ENCODE data around the gene SH3BGRL3.
"Not testable (repeated sequence)": the region's sequence is repeated elsewhere in the genome, so short reads cannot be mapped to it uniquely, and the experiment has no call there.

The SH3BGRL3 gene

DNA sequence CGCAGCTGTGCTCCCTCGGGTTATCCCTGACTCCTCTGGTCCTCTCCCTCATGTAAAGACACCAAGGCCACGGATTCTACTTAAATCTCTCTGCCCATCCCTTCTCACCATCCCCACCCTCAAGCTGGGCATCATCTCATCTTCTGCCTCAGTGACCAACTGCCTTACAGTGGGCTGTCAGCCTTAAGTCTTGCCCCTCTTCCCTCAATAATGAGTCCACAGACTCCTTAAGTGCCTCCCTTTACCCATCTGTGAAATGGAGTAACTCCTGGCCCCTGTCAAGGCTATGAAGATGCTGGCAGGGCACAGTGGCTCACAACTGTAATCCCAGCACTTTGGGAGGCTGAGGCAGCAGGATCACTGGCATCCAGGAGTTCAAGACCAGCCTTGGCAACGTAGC is 12.1 kb downstream of the SH3BGRL3 start:
- DNase-seq = no peak

DNA sequence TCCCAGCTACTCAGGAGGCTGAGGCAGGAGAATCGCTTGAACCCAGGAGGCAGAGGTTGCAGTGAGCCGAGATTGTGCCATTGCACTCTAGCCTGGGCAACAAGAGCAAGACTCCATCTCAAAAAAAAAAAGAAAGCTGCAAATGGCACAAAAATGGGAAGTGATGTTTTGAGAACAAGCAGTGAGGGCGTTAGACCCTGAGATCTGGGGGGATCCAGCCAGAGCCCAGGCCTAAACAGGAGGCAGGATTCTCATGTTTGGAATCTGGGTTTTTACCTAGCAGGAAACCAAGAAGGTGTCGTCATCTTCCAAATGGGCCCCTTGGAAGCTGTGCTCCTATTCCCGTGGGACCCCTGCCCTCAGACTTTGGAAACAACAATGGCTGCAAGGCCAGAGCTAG is 12.8 kb downstream of the SH3BGRL3 start:
- DNase-seq = not testable (repeated sequence)

DNA sequence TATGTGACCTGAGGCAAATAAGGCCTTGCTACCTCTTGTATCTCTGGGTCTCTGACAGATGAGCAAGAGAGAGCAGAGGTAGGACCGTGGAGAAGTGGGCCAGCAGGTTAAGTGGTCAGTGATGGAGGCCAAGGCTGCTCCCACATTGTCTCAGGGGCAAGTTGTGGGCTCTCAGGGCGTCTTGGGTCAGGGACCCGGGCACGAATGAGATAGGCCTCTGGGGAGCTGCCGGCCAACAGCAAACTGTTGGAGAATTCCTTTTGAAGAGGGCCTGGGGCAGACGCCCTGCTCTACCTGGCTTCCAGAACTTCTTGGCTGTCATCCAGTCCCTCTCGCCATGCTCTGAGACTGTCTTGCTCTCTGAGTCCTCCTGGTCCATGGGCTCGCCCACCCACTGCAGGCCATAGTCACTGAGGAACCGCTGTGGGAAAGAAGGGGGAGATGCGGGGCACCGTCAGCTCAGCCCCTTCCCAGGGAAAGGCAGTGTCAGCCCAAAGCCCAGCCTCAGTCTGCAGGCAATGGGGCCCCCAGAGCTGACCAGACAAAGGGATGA is 14.1 kb downstream of the SH3BGRL3 start:
- DNase-seq = no peak

DNA sequence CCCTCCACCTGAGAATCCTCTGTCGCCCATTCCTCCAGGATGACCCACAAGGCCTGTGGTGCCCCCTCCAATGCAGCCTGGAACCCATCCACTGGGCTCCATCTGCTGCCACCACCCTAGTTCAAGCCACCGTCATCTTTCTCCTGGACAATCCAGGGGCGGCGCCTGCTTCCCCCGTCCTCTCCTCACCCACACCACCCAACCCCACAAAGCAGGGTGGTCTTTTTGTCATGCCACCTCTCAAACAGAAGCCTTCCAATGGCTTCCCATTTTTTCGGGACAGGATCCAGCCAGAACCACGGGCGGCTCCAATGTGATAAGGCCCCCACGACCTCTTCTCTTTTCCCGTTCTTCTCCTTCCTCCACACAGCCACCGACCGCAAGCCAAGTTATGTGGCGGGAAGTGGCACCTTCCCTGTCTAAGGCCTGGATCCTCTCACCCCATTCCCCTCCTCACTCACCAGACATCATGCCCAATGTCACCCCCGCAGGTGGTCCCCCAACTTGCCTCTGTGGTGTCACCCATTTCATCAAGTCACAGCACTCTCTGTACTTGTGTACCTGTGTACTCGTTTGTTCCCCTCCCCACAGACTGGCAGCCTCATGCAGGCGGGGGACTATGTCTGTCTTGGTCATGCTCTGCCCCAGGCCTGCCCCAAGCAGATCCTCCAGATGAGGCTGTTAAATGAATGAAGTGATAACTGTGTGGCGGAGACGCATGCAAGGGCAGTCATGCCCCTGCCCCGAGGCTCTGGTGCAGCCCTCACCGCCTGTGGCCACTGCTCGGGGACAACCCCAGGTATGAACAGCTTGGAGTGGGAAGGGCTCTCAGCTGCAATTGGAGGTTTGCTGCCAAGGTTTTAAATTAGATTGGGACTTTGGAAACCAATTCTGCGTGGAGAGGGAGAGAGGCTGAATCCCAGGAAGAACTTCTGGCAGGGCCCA is 15.6 kb downstream of the SH3BGRL3 start:
- DNase-seq = no peak

GRCh38 chr1:26296340-26297056 is 16.6 kb downstream of the SH3BGRL3 start:
- DNase-seq = no peak

GRCh38 chr1:26297057-26297790 is 17.3 kb downstream of the SH3BGRL3 start:
- no peak for DNase-seq

DNA sequence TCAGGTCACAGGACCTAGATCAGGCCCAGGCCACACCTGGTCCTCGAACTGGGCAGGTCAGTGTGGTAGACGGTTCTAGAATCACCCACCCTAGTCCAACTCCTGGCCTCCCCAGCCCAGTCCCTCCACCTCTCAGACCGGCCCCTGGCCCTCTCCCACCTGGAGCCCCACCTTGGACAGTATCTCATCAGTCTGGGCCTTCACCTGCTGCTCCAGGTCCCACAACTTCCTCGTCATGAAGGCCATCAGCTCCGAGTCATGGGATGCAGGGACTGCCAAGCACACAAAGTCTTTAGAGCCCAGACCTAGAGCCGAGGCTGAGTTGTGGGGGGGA is 17.9 kb downstream of the SH3BGRL3 start:
- no peak for DNase-seq

GRCh38 chr1:26300578-26301275 is 20.8 kb downstream of the SH3BGRL3 start:
- no peak for DNase-seq

GRCh38 chr1:26302733-26303405 is 23.0 kb downstream of the SH3BGRL3 start:
- DNase-seq = no peak

DNA sequence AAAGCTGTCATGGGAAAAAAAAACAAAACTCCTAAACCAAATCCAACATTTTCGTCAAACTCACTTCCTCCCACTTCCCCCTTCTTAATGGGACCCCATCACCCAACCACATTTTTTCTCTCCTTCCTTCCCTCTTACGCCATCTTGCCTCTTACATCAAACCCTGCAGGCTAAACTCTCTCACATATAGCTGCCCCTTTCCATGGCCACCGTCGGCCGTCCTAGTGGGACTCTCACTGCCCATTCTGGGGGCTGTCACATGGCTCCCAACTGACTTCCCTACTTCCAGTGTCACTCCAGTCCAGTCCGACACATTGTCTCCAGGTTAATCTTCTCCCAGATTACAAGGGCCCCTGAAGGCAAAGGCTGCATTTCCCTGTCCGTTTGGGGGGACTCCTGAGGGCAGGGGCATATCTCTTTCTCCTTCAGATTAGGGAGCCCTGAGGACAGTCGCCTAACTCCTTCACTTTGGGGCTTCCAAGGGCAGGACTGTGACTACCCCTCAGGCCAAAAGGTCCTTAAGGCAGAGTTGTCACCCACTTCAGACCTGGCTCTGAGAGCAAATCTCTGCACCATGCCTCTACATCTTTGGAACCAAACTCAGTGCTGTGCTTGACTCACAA is 25.9 kb downstream of the SH3BGRL3 start:
- DNase-seq = no peak

DNA sequence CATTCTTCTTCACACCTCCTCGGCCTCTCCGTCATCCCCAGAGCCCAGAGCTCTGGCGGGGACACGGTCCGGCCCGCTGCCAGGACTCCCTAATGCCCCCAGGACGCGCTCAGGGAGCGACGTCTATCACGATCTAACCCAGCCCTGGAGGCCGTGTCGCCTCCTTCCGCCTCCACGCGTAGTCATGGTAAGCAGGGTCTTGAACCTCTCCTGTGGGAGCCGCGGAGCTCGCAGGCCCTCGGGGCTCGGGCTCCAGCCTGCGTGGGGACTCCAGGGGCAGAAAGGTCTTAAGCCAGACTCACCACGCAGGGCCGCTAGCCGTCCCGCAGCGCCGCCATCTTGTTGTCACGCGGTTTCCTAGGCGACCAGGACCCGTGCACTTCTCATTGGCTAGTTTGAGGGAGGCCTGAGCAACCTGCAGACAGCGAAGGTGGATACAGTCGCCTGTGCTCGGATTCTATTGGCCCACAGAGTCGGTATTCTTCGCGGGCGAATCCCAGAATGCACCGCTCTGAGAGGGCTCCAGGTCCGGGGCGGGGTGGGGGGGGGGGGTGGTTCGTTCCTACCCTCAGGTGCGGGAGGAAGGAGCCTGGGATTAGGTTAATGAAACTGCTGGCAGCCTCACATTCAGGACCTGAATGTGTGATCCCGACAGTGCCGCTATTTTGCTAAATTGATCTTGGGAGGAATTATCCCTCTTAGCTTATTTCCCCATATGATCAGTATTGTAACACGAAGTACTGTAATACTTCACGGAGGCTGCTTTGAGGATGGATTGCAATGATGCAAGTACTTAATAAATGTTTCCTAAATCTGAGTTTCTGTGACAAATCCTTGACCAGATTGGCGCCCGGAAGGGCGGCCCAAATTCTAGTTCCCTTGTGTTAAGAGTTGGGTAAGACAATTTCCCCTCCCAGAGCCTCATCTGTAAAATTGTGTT is 26.7 kb downstream of the SH3BGRL3 start, which contains the start of gene UBXN11:
UBXN11 (minus strand) TSS at position 347 of the 940 bp plus-strand sequence. CDS start 3,753 bp downstream, outside the sequence.
- DNase-seq = peak; percentile 97

GRCh38 chr1:26307363-26307781 is 27.5 kb downstream of the SH3BGRL3 start:
- DNase-seq = no peak

- peak; percentile 67 for DNase-seq
Observed at GRCh38 chr1:26307966-26308899, 28.3 kb downstream of the SH3BGRL3 start.

- DNase-seq = no peak
Observed at GRCh38 chr1:26314501-26314900, 34.6 kb downstream of the SH3BGRL3 start.

DNA sequence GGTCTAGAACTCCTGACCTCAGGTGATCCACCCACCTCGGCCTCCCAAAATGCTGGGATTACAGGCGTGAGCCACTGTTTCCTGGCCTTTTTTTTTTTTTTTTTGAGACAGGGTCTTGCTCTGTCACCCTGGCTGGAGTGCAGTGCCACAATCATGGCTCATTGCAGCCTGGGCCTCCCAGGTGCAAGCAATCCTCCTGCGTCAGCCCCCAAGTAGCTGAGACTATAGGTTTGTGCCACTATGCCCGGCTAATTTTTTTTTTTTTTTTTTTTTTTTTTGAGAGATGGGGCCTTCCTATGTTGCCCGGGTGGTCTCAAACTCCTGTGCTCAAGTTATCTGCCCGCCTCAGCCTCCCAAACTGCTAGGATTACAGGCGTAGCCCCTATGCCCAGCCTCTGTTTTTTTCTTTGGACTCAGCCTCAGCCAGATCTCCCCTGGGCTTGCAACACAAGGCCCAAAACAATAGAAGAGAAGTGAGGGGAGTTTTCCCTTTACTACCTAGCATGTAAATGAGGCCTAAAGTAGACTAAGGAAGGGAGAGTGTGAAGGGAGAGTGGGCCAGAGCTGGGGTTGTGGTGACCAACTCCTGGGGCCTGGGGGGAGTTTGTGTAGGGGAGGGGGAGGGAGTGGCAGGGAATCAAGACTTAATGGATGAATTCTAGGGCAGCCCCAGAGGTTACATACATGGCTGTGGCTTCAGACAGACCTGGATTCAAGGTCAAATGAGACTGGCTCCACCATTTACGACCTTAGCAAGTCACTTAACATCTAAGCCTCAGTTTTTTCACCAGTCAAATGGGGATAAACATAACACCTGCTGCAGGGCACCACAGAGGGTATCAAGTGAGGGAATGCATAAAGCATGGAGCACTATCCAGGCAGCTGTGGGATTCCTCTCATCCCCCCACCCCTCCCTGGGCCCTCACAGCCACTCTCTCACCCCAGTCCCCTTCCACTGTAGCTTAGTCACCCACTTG is 36.3 kb downstream of the SH3BGRL3 start:
- DNase-seq = no peak

GRCh38 chr1:26317146-26317545 is 37.3 kb downstream of the SH3BGRL3 start:
- no peak for DNase-seq

GRCh38 chr1:26317612-26318337 is 37.9 kb downstream of the SH3BGRL3 start, which contains the start of gene CD52:
TSS of gene CD52 (plus strand) at chr1:26317958. CDS start at chr1:26318018, 60 bp downstream.
- DNase-seq = peak; percentile 38
